HEK293 (cell line): ENCODE data around the gene AADACL3.

ENCODE experiments used
- BCL11B ChIP-seq: fragments of 450-650 bp; formaldehyde crosslinking; IDR thresholded peaks from 2 replicates; pipeline ENCODE4 v1.5.1; 2016; ENCODE audit warnings: low read depth, missing biosample characterization, missing genetic modification characterization
- CTCF ChIP-seq: fragments of 450-650 bp; formaldehyde crosslinking; IDR thresholded peaks from 2 replicates; pipeline ENCODE4 v1.5.1; 2016; ENCODE audit warnings: missing biosample characterization, missing genetic modification characterization
- KLF7 ChIP-seq: fragments of 450-650 bp; formaldehyde crosslinking; IDR thresholded peaks from 2 replicates; pipeline ENCODE4 v1.5.1; 2016; ENCODE audit warnings: missing biosample characterization, missing genetic modification characterization, borderline replicate concordance
- TSHZ1 ChIP-seq: fragments of 450-650 bp; formaldehyde crosslinking; IDR thresholded peaks from 2 replicates; pipeline ENCODE4 v1.5.1; 2016; ENCODE audit warnings: missing biosample characterization, missing genetic modification characterization, borderline replicate concordance
- ZNF132 ChIP-seq: fragments of 450-650 bp; formaldehyde crosslinking; IDR thresholded peaks from 2 replicates; pipeline ENCODE4 v1.5.1; 2017; ENCODE audit warnings: missing biosample characterization, missing genetic modification characterization, borderline replicate concordance
- ZNF239 ChIP-seq: fragments of 450-650 bp; formaldehyde crosslinking; IDR thresholded peaks from 2 replicates; pipeline ENCODE4 v1.5.1; 2016; ENCODE audit warnings: missing biosample characterization, missing genetic modification characterization
- ZNF324 ChIP-seq: fragments of 450-650 bp; formaldehyde crosslinking; IDR thresholded peaks from 2 replicates; pipeline ENCODE4 v1.5.1; 2016; ENCODE audit warnings: missing biosample characterization, missing genetic modification characterization
- ZNF530 ChIP-seq: fragments of 450-650 bp; formaldehyde crosslinking; IDR thresholded peaks from 2 replicates; pipeline ENCODE4 v1.5.1; 2016; ENCODE audit warnings: low read depth, missing biosample characterization, missing genetic modification characterization
- ZNF585B ChIP-seq: fragments of 450-650 bp; formaldehyde crosslinking; IDR thresholded peaks from 2 replicates; pipeline ENCODE4 v1.5.1; 2016; ENCODE audit warnings: missing biosample characterization, missing genetic modification characterization
- ZNF629 ChIP-seq: fragments of 450-650 bp; formaldehyde crosslinking; IDR thresholded peaks from 2 replicates; pipeline ENCODE4 v1.5.1; 2017; ENCODE audit warnings: missing biosample characterization, missing genetic modification characterization
- TF ChIP-seq, protein P1 (sequence below): sonication (generic); formaldehyde crosslinking; IDR thresholded peaks from 2 replicates; pipeline ENCODE4 v1.8.1; 2022; ENCODE audit warnings: mild to moderate bottlenecking, moderate library complexity, missing genetic modification reagents

DNA sequence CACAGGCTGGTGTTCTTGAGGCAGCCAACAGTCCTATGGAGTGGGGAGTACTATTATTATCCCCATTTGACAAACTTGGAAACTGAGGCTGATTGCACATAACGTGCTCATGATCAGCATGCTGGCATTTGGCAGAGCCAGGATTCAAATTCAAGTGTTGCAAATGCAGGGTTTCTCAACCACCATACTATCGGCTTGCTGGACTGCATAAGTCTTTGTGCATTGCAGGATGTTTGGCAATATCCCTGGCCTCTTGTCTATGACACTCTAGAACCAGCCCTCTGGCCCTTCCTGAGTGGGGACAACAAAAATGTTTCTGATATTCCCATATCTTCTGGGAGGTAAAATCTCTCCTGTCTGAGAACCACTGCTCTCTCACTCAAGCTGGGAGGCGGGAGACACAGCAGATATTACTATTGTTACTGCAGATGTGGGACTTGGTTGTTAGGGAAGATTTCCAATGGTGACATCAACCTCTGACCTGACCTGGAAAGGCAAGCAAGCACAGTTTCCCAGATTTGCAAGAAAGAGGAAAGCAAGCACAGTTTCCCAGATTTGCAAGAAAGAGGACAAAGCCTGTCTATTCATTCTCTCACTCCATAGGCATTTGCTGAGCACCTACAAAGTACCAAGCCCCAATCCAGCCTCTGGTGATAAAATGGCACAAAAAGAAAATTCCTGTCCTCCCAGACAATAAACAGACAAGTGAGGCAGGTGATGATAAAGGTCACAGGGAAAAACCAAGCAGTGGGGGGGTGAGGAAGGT, 1.0 kb upstream of the AADACL3 start:
- TF ChIP-seq CTCF (tag by site-specific recombination) (no peak), BCL11B (tag by site-specific recombination) (no peak), ZNF239 (tag by site-specific recombination) (no peak), ZNF132 (no peak), ZNF324 (no peak), ZNF530 (tag by site-specific recombination) (no peak), ZNF629 (tag by site-specific recombination) (no peak), ZNF585B (no peak), KLF7 (tag by site-specific recombination) (no peak), TSHZ1 (no peak)
- TF ChIP-seq, protein P1, sequence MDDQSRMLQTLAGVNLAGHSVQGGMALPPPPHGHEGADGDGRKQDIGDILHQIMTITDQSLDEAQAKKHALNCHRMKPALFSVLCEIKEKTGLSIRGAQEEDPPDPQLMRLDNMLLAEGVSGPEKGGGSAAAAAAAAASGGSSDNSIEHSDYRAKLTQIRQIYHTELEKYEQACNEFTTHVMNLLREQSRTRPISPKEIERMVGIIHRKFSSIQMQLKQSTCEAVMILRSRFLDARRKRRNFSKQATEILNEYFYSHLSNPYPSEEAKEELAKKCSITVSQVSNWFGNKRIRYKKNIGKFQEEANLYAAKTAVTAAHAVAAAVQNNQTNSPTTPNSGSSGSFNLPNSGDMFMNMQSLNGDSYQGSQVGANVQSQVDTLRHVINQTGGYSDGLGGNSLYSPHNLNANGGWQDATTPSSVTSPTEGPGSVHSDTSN (CRISPR knock-in tag), result no peak
